WTC11 (cell line): ENCODE data around the gene ZNF574.
"Not testable (repeated sequence)": the region's sequence is repeated elsewhere in the genome, so short reads cannot be mapped to it uniquely, and the experiment has no call there.

Experiments
- FOXP1 ChIP-seq: sonication (generic); formaldehyde crosslinking; IDR thresholded peaks from 2 replicates; pipeline ENCODE4 v1.8.0; 2022; ENCODE audit warnings: missing genetic modification reagents, mild to moderate bottlenecking, moderate library complexity, borderline replicate concordance
- IRF2 ChIP-seq: sonication (generic); formaldehyde crosslinking; IDR thresholded peaks from 2 replicates; pipeline ENCODE4 v1.8.0; 2022; ENCODE audit warnings: low read depth, missing genetic modification reagents, borderline replicate concordance
- MYBL2 ChIP-seq: sonication (generic); formaldehyde crosslinking; IDR thresholded peaks from 2 replicates; pipeline ENCODE4 v1.8.1; 2023; ENCODE audit warnings: mild to moderate bottlenecking, moderate library complexity, missing genetic modification reagents
- NFYB ChIP-seq: sonication (generic); formaldehyde crosslinking; conservative IDR thresholded peaks from 2 replicates; pipeline ENCODE4 v1.8.0; 2022; ENCODE audit warnings: low read depth, missing genetic modification reagents
- SMAD3 ChIP-seq: sonication (generic); formaldehyde crosslinking; IDR thresholded peaks from 2 replicates; pipeline ENCODE4 v1.8.0; 2022; ENCODE audit warnings: missing genetic modification reagents, mild to moderate bottlenecking, borderline replicate concordance
- TCF7 ChIP-seq: sonication (generic); formaldehyde crosslinking; IDR thresholded peaks from 2 replicates; pipeline ENCODE4 v1.8.0; 2022; ENCODE audit warnings: mild to moderate bottlenecking, low read depth, missing genetic modification reagents, moderate library complexity
- ZNF263 ChIP-seq: sonication (generic); formaldehyde crosslinking; IDR thresholded peaks from 2 replicates; pipeline ENCODE4 v1.8.1; 2022; ENCODE audit warnings: low read depth, mild to moderate bottlenecking, moderate library complexity, missing genetic modification reagents
- TF ChIP-seq, protein P1 (sequence below): fragments of 200-600 bp; IDR thresholded peaks from 2 replicates; pipeline ENCODE4 v1.8.0; 2022; ENCODE audit warnings: antibody characterized with exemption
- TF ChIP-seq, protein P2 (sequence below): sonication (generic); formaldehyde crosslinking; IDR thresholded peaks from 2 replicates; pipeline ENCODE4 v1.8.0; 2023; ENCODE audit warnings: mild to moderate bottlenecking, missing genetic modification reagents
- TF ChIP-seq, protein P3 (sequence below): sonication (generic); formaldehyde crosslinking; IDR thresholded peaks from 2 replicates; pipeline ENCODE4 v1.8.0; 2023; ENCODE audit warnings: missing genetic modification reagents
- TF ChIP-seq, protein P4 (sequence below): sonication (generic); formaldehyde crosslinking; IDR thresholded peaks from 2 replicates; pipeline ENCODE4 v1.8.0; 2022; ENCODE audit warnings: mild to moderate bottlenecking, missing genetic modification reagents
- TF ChIP-seq, protein P5 (sequence below): sonication (generic); formaldehyde crosslinking; IDR thresholded peaks from 2 replicates; pipeline ENCODE4 v1.8.1; 2023; ENCODE audit warnings: mild to moderate bottlenecking, missing genetic modification reagents
- TF ChIP-seq, protein P6 (sequence below): sonication (generic); formaldehyde crosslinking; IDR thresholded peaks from 2 replicates; pipeline ENCODE4 v1.8.1; 2022; ENCODE audit warnings: low read depth, missing genetic modification reagents, borderline replicate concordance
- TF ChIP-seq, protein P7 (sequence below): fragments of 250-450 bp; sonication (Bioruptor Pico); IDR thresholded peaks from 2 replicates; pipeline ENCODE4 v1.9.0; 2021; ENCODE audit warnings: moderate library complexity, mild to moderate bottlenecking, inconsistent platforms, borderline replicate concordance

DNA sequence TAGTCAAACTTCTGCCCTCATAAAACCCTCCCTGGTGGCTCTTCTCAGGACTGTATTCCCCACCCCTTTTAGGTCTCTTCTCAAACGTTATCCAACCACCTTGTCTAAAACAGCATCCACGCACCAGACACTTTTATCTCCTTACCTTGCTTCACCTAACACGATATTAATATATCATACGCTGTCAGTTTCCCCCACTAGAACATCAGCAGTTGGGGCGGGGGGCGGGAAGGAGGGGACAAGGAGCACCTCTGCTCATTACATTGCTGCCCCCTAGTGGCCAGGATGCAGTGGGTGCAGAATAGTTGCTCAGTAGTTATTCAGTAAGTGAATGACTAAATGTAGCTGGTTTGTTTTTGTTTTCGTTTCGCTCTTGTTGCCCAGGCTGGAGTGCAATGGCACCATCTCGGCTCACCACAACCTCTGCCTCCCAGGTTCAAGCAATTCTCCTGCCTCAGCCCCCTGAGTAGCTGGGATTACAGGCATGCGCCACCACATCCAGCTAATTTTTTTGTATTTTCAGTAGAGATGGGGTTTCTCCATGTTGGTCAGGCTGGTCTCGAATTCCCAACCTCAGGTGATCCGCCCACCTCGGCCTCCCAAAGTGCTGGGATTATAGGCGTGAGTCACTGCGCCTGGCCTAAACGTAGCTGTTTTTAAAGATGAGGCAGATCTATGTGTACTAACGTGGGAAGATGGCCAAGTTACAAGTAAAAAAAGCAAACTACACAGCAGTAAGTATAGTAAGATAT is 41.1 kb upstream of the ZNF574 start:
- TF ChIP-seq, protein P1, sequence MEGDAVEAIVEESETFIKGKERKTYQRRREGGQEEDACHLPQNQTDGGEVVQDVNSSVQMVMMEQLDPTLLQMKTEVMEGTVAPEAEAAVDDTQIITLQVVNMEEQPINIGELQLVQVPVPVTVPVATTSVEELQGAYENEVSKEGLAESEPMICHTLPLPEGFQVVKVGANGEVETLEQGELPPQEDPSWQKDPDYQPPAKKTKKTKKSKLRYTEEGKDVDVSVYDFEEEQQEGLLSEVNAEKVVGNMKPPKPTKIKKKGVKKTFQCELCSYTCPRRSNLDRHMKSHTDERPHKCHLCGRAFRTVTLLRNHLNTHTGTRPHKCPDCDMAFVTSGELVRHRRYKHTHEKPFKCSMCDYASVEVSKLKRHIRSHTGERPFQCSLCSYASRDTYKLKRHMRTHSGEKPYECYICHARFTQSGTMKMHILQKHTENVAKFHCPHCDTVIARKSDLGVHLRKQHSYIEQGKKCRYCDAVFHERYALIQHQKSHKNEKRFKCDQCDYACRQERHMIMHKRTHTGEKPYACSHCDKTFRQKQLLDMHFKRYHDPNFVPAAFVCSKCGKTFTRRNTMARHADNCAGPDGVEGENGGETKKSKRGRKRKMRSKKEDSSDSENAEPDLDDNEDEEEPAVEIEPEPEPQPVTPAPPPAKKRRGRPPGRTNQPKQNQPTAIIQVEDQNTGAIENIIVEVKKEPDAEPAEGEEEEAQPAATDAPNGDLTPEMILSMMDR, result peak; percentile 93
- TF ChIP-seq, protein P2, sequence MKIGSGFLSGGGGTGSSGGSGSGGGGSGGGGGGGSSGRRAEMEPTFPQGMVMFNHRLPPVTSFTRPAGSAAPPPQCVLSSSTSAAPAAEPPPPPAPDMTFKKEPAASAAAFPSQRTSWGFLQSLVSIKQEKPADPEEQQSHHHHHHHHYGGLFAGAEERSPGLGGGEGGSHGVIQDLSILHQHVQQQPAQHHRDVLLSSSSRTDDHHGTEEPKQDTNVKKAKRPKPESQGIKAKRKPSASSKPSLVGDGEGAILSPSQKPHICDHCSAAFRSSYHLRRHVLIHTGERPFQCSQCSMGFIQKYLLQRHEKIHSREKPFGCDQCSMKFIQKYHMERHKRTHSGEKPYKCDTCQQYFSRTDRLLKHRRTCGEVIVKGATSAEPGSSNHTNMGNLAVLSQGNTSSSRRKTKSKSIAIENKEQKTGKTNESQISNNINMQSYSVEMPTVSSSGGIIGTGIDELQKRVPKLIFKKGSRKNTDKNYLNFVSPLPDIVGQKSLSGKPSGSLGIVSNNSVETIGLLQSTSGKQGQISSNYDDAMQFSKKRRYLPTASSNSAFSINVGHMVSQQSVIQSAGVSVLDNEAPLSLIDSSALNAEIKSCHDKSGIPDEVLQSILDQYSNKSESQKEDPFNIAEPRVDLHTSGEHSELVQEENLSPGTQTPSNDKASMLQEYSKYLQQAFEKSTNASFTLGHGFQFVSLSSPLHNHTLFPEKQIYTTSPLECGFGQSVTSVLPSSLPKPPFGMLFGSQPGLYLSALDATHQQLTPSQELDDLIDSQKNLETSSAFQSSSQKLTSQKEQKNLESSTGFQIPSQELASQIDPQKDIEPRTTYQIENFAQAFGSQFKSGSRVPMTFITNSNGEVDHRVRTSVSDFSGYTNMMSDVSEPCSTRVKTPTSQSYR (CRISPR knock-in tag), result not testable (repeated sequence)
- TF ChIP-seq, protein P3, sequence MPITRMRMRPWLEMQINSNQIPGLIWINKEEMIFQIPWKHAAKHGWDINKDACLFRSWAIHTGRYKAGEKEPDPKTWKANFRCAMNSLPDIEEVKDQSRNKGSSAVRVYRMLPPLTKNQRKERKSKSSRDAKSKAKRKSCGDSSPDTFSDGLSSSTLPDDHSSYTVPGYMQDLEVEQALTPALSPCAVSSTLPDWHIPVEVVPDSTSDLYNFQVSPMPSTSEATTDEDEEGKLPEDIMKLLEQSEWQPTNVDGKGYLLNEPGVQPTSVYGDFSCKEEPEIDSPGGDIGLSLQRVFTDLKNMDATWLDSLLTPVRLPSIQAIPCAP (CRISPR knock-in tag), result not testable (repeated sequence)
- TF ChIP-seq IRF2, FOXP1, NFYB, TCF7, SMAD3, MYBL2, ZNF263 (CRISPR knock-in tag): not testable (repeated sequence)
- TF ChIP-seq, protein P4, sequence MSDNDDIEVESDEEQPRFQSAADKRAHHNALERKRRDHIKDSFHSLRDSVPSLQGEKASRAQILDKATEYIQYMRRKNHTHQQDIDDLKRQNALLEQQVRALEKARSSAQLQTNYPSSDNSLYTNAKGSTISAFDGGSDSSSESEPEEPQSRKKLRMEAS, result not testable (repeated sequence)
- TF ChIP-seq, protein P5, sequence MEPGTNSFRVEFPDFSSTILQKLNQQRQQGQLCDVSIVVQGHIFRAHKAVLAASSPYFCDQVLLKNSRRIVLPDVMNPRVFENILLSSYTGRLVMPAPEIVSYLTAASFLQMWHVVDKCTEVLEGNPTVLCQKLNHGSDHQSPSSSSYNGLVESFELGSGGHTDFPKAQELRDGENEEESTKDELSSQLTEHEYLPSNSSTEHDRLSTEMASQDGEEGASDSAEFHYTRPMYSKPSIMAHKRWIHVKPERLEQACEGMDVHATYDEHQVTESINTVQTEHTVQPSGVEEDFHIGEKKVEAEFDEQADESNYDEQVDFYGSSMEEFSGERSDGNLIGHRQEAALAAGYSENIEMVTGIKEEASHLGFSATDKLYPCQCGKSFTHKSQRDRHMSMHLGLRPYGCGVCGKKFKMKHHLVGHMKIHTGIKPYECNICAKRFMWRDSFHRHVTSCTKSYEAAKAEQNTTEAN (CRISPR knock-in tag), result not testable (repeated sequence)
- TF ChIP-seq, protein P6, sequence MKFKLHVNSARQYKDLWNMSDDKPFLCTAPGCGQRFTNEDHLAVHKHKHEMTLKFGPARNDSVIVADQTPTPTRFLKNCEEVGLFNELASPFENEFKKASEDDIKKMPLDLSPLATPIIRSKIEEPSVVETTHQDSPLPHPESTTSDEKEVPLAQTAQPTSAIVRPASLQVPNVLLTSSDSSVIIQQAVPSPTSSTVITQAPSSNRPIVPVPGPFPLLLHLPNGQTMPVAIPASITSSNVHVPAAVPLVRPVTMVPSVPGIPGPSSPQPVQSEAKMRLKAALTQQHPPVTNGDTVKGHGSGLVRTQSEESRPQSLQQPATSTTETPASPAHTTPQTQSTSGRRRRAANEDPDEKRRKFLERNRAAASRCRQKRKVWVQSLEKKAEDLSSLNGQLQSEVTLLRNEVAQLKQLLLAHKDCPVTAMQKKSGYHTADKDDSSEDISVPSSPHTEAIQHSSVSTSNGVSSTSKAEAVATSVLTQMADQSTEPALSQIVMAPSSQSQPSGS (CRISPR knock-in tag), result not testable (repeated sequence)
- TF ChIP-seq, protein P7, sequence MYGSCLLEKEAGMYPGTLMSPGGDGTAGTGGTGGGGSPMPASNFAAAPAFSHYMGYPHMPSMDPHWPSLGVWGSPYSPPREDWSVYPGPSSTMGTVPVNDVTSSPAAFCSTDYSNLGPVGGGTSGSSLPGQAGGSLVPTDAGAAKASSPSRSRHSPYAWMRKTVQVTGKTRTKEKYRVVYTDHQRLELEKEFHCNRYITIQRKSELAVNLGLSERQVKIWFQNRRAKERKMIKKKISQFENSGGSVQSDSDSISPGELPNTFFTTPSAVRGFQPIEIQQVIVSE (CRISPR knock-in tag), result not testable (repeated sequence)
